MCF 10A (cell line): ENCODE results near the gene TSPAN31. TPM values are rescaled to one million over a fixed set of nuclear protein-coding genes. Genes with fewer than 3 reads are reported as not detected.
A peak's percentile ranks its signal among the peaks of the same experiment; 100 is the strongest.

Experiments
- BruUV-seq: library from RNA; stranded (reverse); fragments of 400-500 nt; replicated peaks from 2 replicates; lab custom pipeline; 2021; lab: Mats Ljungman, UMichigan
- CTCF ChIA-PET: fragments of 300-600 bp; sonication (Branson Sonifier 250); formaldehyde crosslinking; extraction: SDS; loops from one replicate; lab custom pipeline; 2021; ENCODE audit warnings: antibody characterized with exemption, inconsistent platforms; lab: Yijun Ruan, JAX
- POLR2A ChIA-PET: fragments of 300-600, 350-650 bp; sonication (Branson Sonifier 250); formaldehyde crosslinking; extraction: SDS; loops from one replicate; lab custom pipeline; 2020; ENCODE audit warnings: antibody characterized with exemption, inconsistent platforms; lab: Yijun Ruan, JAX
- DNase-seq: peaks from one replicate; pipeline ENCODE4 v3.0.0-alpha.2; 2018; ENCODE audit not compliant: unreplicated experiment
- H3K27ac Mint-ChIP-seq: one replicate; pipeline ENCODE4 v1.8.0; 2022; ENCODE audit warnings: mild to moderate bottlenecking, low read depth, mixed read lengths; ENCODE audit not compliant: unreplicated experiment
- H3K27me3 Mint-ChIP-seq: one replicate; pipeline ENCODE4 v1.8.0; 2022; ENCODE audit warnings: mixed read lengths; ENCODE audit not compliant: insufficient read depth, unreplicated experiment
- H3K36me3 Mint-ChIP-seq: one replicate; pipeline ENCODE4 v1.8.0; 2022; ENCODE audit warnings: mild to moderate bottlenecking, moderate library complexity, mixed read lengths; ENCODE audit not compliant: insufficient read depth, unreplicated experiment
- H3K4me1 Mint-ChIP-seq: one replicate; pipeline ENCODE4 v1.8.0; 2022; ENCODE audit warnings: mixed read lengths; ENCODE audit not compliant: insufficient read depth, unreplicated experiment
- H3K4me3 Mint-ChIP-seq: one replicate; pipeline ENCODE4 v1.8.0; 2022; ENCODE audit warnings: mild to moderate bottlenecking, moderate library complexity, mixed read lengths; ENCODE audit not compliant: unreplicated experiment
- H3K9me3 Mint-ChIP-seq: one replicate; pipeline ENCODE4 v1.8.0; 2022; ENCODE audit warnings: mixed read lengths; ENCODE audit not compliant: unreplicated experiment
- CTCF ChIP-seq: fragments of 200-600 bp; IDR thresholded peaks from one replicate; pipeline ENCODE4 v1.8.0; 2022; ENCODE audit warnings: antibody characterized with exemption, mild to moderate bottlenecking; ENCODE audit not compliant: unreplicated experiment
- intact Hi-C: fragments of 100-400 bp; cut with micrococcal nuclease; formaldehyde crosslinking; loops from 2 replicates; pipeline ENCODE4 v1.14.1; 2022
- total RNA-seq: library from RNA; stranded (reverse); gene quantifications from 2 replicates; pipeline ENCODE4 v1.2.3, GENCODE V29; 2022

Gene TSPAN31
- total RNA-seq, 1 experiment from 2014 or later = 24.8 TPM

- intact Hi-C loops = no loop called here
- Mint-ChIP-seq H3K4me3 (peak overlapping the region; percentile 100), H3K27me3 (peaks cover 11% of the 10 kb centered on the region), H3K4me1 (peaks cover 13% of the 10 kb centered on the region), H3K27ac (peak overlapping the region; percentile 100), H3K36me3 (peaks cover 55% of the 10 kb centered on the region), H3K9me3 (no peaks in the 10 kb centered on the region)
- POLR2A ChIA-PET = interaction anchor here (0.6 to 2.5 kb wide), 19 partner anchors 9 to 867 kb away, joined by 3 to 20 read pairs (median 3); partner anchors contain the start of genes EEF1AKMT3, MARCHF9, METTL1 and OS9
- TF ChIP-seq CTCF = no peak
- no peak for DNase-seq
- TSS peak; percentile 42 for BruUV-seq
- CTCF ChIA-PET = interaction anchor here (0.5 to 1.7 kb wide), 6 partner anchors 12 to 161 kb away, joined by 3 to 11 read pairs (median 4); no protein-coding TSS in a partner anchor
Measured at GRCh38 chr12:57745485-57745881, 644 bp downstream of the TSPAN31 start.

DNA sequence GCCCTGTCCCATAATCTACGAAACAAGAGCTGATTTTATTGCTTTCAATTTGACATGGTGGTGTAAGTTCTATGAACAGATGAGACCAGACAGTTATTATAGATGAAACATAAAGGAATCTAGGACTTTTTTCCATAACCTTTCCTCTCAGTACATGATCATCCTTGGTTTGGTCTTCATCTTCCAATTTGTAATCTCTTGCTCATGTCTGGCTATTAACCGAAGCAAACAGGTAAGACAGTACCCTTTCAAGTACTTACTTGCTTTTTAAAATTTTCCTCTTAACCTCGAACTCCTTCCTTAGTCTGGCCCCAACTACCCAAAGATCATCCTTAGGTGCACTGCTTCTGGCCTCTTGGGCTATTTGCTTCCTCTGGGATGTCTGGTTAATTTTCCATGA lies 1.2 kb downstream of the TSPAN31 start:
- H3K9me3 Mint-ChIP-seq = no peaks in the 10 kb centered on the region
- DNase-seq = no peak
- H3K27me3 Mint-ChIP-seq = peaks cover 5% of the 10 kb centered on the region
- ChIA-PET POLR2A (interaction anchor here (0.7 to 2.5 kb wide), 5 partner anchors 9 to 868 kb away, joined by 3 to 20 read pairs (median 5); partner anchors contain the start of genes EEF1AKMT3, MARCHF9, METTL1 and OS9), CTCF (no interaction called here)
- peaks cover 61% of the 10 kb centered on the region for H3K36me3 Mint-ChIP-seq
- BruUV-seq = no TSS peak
- no peak for TF ChIP-seq CTCF
- intact Hi-C loops = no loop called here
- peak overlapping the region; percentile 100 for H3K27ac Mint-ChIP-seq
- peaks cover 17% of the 10 kb centered on the region for H3K4me1 Mint-ChIP-seq
- peak overlapping the region; percentile 100 for H3K4me3 Mint-ChIP-seq

DNA sequence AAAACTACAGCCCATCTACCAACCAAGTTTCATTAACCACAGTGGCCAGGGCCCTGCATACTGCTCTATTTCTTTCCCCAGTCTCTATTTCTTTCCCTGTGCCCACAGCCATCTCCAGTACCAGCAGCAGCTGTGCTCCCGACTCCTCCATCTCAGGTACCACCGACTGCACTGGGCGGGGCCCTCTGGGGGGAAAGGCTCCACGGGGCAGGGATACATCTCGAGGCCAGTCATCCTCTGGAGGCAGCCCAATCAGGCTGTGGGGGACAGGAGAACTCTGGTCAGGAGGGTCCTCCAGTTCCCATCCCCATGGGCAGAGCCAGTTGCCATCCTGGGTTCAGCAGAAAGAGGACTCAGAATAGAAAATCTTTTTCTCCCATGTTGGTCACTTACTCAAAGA lies 4.2 kb downstream of the TSPAN31 start:
- no peak for TF ChIP-seq CTCF
- Mint-ChIP-seq H3K4me3 (no peak overlapping the region), H3K36me3 (peaks cover 66% of the 10 kb centered on the region), H3K27ac (no peak overlapping the region), H3K4me1 (peaks cover 37% of the 10 kb centered on the region), H3K9me3 (no peaks in the 10 kb centered on the region), H3K27me3 (no peaks in the 10 kb centered on the region)
- ChIA-PET CTCF (interaction anchor here (1.9 to 3.1 kb wide), 2 partner anchors 10 to 23 kb away, joined by 6 to 11 read pairs; no protein-coding TSS in a partner anchor), POLR2A (interaction anchor here (0.7 to 1.9 kb wide), 3 partner anchors 18 to 231 kb away, joined by 3 to 13 read pairs (median 4); partner anchors contain the start of gene CYP27B1)
- no TSS peak for BruUV-seq
- no peak for DNase-seq
- intact Hi-C loops = no loop called here

- intact Hi-C loops = no loop called here
- POLR2A ChIA-PET = interaction anchor here (0.5 to 1.9 kb wide), 4 partner anchors 16 to 197 kb away, joined by 4 to 13 read pairs (median 4); partner anchors contain the start of genes CYP27B1, EEF1AKMT3 and METTL1
- H3K9me3 Mint-ChIP-seq = no peaks in the 10 kb centered on the region
- H3K4me3 Mint-ChIP-seq = peak overlapping the region; percentile 92
- H3K4me1 Mint-ChIP-seq = peaks cover 42% of the 10 kb centered on the region
- TF ChIP-seq CTCF = no peak
- H3K36me3 Mint-ChIP-seq = peaks cover 56% of the 10 kb centered on the region
- H3K27ac Mint-ChIP-seq = peak overlapping the region; percentile 93
- no peak for DNase-seq
- no peaks in the 10 kb centered on the region for H3K27me3 Mint-ChIP-seq
- CTCF ChIA-PET = interaction anchor here (0.6 to 3.1 kb wide), 7 partner anchors 9 to 154 kb away, joined by 3 to 11 read pairs (median 3); no protein-coding TSS in a partner anchor
- BruUV-seq = no TSS peak
Measured at GRCh38 chr12:57750561-57751431, 6.0 kb downstream of the TSPAN31 start.
